ENCODE results near the gene MREG.

DNA sequence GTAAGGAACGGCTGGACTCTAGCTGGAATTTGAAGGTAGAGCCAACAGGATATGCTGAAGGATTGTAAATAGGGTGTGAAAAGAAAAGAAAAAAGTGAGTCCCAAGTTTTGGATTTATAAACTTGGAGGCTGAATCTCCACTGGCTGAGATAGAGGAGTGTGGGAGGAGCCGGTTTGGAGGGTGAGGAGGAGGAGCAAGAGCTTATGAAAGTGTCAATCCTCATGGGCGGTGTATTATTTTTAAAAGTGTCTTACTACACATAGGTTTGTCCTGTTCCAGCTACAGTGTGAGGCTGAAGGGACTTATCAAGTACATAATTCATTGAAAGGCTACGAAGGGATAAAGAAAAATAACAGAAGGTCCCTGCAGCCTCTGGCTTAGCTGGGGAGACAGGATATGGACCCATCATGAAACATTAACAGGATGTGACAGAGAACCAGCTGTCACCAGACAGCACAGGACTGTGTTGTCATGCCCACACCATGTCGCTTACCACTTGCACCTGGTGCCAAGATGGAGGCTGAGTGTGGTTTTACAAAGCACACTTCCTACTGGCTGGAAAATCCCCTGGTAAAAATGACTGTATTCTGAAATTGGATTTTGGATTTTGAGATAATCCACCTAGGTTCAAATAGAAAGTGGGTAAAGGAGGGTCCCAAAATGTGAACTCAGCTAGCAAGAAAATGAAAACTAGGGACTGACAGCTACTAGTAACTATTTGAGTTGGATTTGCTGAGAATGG lies 2.5 kb upstream of the MREG start:
- no peak for TF ChIP-seq POLR2AphosphoS5 (IDR thresholded peaks at IDR 0.05; ENCODE audit: low read depth, low read length)
- no peak for TF ChIP-seq TAF1 (IDR thresholded peaks at IDR 0.05; ENCODE audit: borderline replicate concordance, insufficient read depth, low read length)

All from PFSK-1 (cell line).